K562 (cell line): ENCODE measurements around the gene GNA15. TPM values are rescaled to one million over a fixed set of nuclear protein-coding genes. Genes with fewer than 3 reads are reported as not detected.

Experiments used
- ATAC-seq: fragments of 200-7000 bp; cut with Tn5 transposase; 3 replicates; pipeline ENCODE4 v1.9.1; 2020; ENCODE audit warnings: moderate library complexity
- BruUV-seq: library from RNA; stranded (reverse); fragments of 400-500 nt; replicated peaks from 2 replicates; lab custom pipeline; 2021; lab: Mats Ljungman, UMichigan
- CTCF ChIA-PET: fragments of 300-600 bp; formaldehyde crosslinking; extraction: SDS; loops from one replicate; lab custom pipeline; 2021; ENCODE audit warnings: low intra/inter-chr PET ratio; lab: Yijun Ruan, JAX
- POLR2A ChIA-PET: fragments of 300-600, 350-650 bp; sonication (Branson Sonifier 250); formaldehyde crosslinking; extraction: SDS; loops from one replicate; lab custom pipeline; 2021; ENCODE audit warnings: antibody characterized with exemption, inconsistent platforms; lab: Yijun Ruan, JAX
- DNase-seq, 4 experiments: peaks; one replicate each; pipeline versions ENCODE4 v3.0.0 to v3.0.0-alpha.2; 2011 to 2018; ENCODE audit warnings: low spot score in 3 of 4, mixed read lengths in 3 of 4; ENCODE audit errors: extremely low read depth in 1 of 4
- FAIRE-seq: peaks from 2 replicates; lab custom pipeline; 2011; peaks lifted over from hg19 to GRCh38; lab: Jason Lieb, UNC
- H2AFZ ChIP-seq: 2 replicates; pipeline ENCODE4 v1.6.0; 2011; ENCODE audit warnings: low read depth, low read length, control low read depth, inconsistent platforms
- H3K27ac ChIP-seq: fragments of 200-600 bp; 3 replicates; pipeline ENCODE4 v1.8.0; 2011; ENCODE audit warnings: low read depth, mild to moderate bottlenecking, control low read depth, inconsistent platforms, low read length, moderate library complexity, mixed read lengths; ENCODE audit errors: extremely low read depth
- H3K27me3 ChIP-seq, 2 experiments: fragments of 300-600 bp in 1 of 2; 2 replicates in 1 of 2; 3 replicates in 1 of 2; pipeline versions ENCODE4 v1.6.0 to v1.8.0; 2011; ENCODE audit warnings: inconsistent platforms in 2 of 2, low read length in 2 of 2, mild to moderate bottlenecking in 1 of 2, mixed read lengths in 1 of 2, moderate library complexity in 1 of 2; ENCODE audit not compliant: control insufficient read depth in 2 of 2, insufficient read depth in 2 of 2
- H3K36me3 ChIP-seq: fragments of 300-600 bp; 3 replicates; pipeline ENCODE4 v1.8.0; 2011; ENCODE audit warnings: mild to moderate bottlenecking, low read length, inconsistent platforms; ENCODE audit not compliant: control insufficient read depth, insufficient read depth
- H3K4me1 ChIP-seq, 2 experiments: fragments of 200-600 bp in 1 of 2; replicated peaks in 1 of 2; 2 replicates in 1 of 2; 3 replicates in 1 of 2; pipeline versions ENCODE4 v1.5.1 to v1.8.0; 2011; ENCODE audit warnings: inconsistent platforms in 2 of 2, low read length in 2 of 2, mild to moderate bottlenecking in 1 of 2, mixed read lengths in 1 of 2, moderate library complexity in 1 of 2; ENCODE audit not compliant: control insufficient read depth in 2 of 2, insufficient read depth in 2 of 2
- H3K4me2 ChIP-seq: 2 replicates; pipeline ENCODE4 v1.6.1; 2011; ENCODE audit warnings: low read length, control low read depth, inconsistent platforms, mixed read lengths; ENCODE audit not compliant: insufficient read depth
- H3K4me3 ChIP-seq: fragments of 200-600 bp; sonication (generic), shearing (Covaris generic); 2 replicates; pipeline ENCODE4 v1.5.1; 2016; ENCODE audit warnings: control low read depth, inconsistent platforms
- H3K79me2 ChIP-seq: fragments of 200-600 bp; 3 replicates; pipeline ENCODE4 v1.8.0; 2011; ENCODE audit warnings: low read length, inconsistent platforms; ENCODE audit not compliant: control insufficient read depth, insufficient read depth
- H3K9ac ChIP-seq, 2 experiments: 2 replicates each; pipeline versions ENCODE4 v1.6.0 to v1.6.1; 2011; ENCODE audit warnings: low read depth in 2 of 2, low read length in 2 of 2, control low read depth in 1 of 2, inconsistent platforms in 1 of 2, mild to moderate bottlenecking in 1 of 2, mixed read lengths in 1 of 2; ENCODE audit not compliant: insufficient read depth in 1 of 2
- H3K9me1 ChIP-seq: one replicate; pipeline ENCODE4 v1.6.0; 2011; ENCODE audit warnings: inconsistent platforms, mild to moderate bottlenecking, low read length, moderate library complexity; ENCODE audit not compliant: control insufficient read depth, insufficient read depth
- H3K9me3 ChIP-seq: replicated peaks from 2 replicates; pipeline ENCODE4 v1.5.1; 2011; ENCODE audit warnings: low read depth, low read length, inconsistent platforms; ENCODE audit not compliant: control insufficient read depth, insufficient read depth
- H4K20me1 ChIP-seq: replicated peaks from 2 replicates; pipeline ENCODE4 v1.6.1; 2011; ENCODE audit warnings: low read length, inconsistent platforms, mixed read lengths; ENCODE audit not compliant: control insufficient read depth, insufficient read depth
- ATF1 ChIP-seq, 2 experiments: fragments of 450-650 bp in 1 of 2; IDR thresholded peaks; 2 replicates each; pipeline ENCODE4 v1.6.1; 2016; ENCODE audit warnings: missing compliant biosample characterization in 1 of 2, missing genetic modification characterization in 1 of 2
- TFAP4 ChIP-seq: sonication (generic); formaldehyde crosslinking; IDR thresholded peaks from 2 replicates; pipeline ENCODE4 v1.8.0; 2022; ENCODE audit warnings: missing genetic modification reagents, mild to moderate bottlenecking, moderate library complexity, borderline replicate concordance
- ZBTB40 ChIP-seq, 2 experiments: fragments of 450-650 bp in 1 of 2; sonication (generic) in 1 of 2; formaldehyde crosslinking in 1 of 2; IDR thresholded peaks; 2 replicates each; pipeline versions ENCODE4 v1.7.1 to v1.9.0; 2016 to 2022; ENCODE audit warnings: inconsistent platforms in 1 of 2, mild to moderate bottlenecking in 1 of 2, missing genetic modification reagents in 1 of 2
- whole genome bisulfite sequencing: fragments of 100-300 bp; shearing (Covaris generic); methylation state at CpG from one replicate; pipeline ENCODE4 v1.1.6; 2016; ENCODE audit warnings: low coverage, mixed read lengths; ENCODE audit not compliant: insufficient coverage; ENCODE audit errors: missing lambda C conversion rate; 5-methylcytosine and 5-hydroxymethylcytosine counted together
- in situ Hi-C: fragments of 300-500 bp; cut with MboI; formaldehyde crosslinking; loops from 4 replicates; pipeline ENCODE4 v1.15.0; 2018; ENCODE audit warnings: inconsistent platforms, mixed read lengths
- intact Hi-C: fragments of 100-400 bp; cut with micrococcal nuclease; formaldehyde crosslinking; loops from 2 replicates; pipeline ENCODE4 v1.14.2; 2022
- polyA plus RNA-seq, 8 experiments: library from polyadenylated mRNA; depleted of rRNA in 4 of 8; stranded (reverse) in 5 of 8; unstranded in 3 of 8; fragments of >200 nt; fragmentation: Nextera tagmentation in 2 of 8; fragmentation: Illumina TruSeq in 1 of 8; extraction: Ambion mirVana in 2 of 8; extraction: Trizol in 1 of 8; gene quantifications; 2 replicates each; pipeline versions ENCODE4 v1.2.1 to v1.2.3, GENCODE V29; 2011 to 2014; ENCODE audit warnings: inconsistent platforms in 1 of 8, missing spikeins in 1 of 8
- total RNA-seq, 7 experiments: library from RNA; depleted of rRNA in 6 of 7; stranded (reverse); fragments of >200 nt in 6 of 7; fragmentation: Illumina TruSeq in 2 of 7; extraction: Trizol in 2 of 7; gene quantifications; 2 replicates each; pipeline versions ENCODE4 v1.2.1 to v1.2.3, GENCODE V29; 2011 to 2021; ENCODE audit warnings: low replicate concordance in 1 of 7
- TF ChIP-seq, protein P1 (sequence below): fragments of 450-650 bp; IDR thresholded peaks from 2 replicates; pipeline ENCODE4 v1.6.1; 2016
- TF ChIP-seq, protein P2 (sequence below): sonication (generic); formaldehyde crosslinking; IDR thresholded peaks from 2 replicates; pipeline ENCODE4 v1.9.0; 2022; ENCODE audit warnings: mild to moderate bottlenecking, missing genetic modification reagents

The GNA15 gene
- total and polyA plus RNA-seq, 9 of the 15 experiments (the other 6 are each of a cell fraction or from before 2014, with no cell fraction given): 0.03 to 0.24 (median 0.11) TPM; not detected in 1

- no peaks in the 10 kb centered on the region for H3K27me3 ChIP-seq
- in situ Hi-C loops: no loop called here
- ChIA-PET POLR2A (interaction anchor here (0.6 to 1.0 kb wide), 2 partner anchors 8 to 136 kb away, joined by 3 to 4 read pairs; no protein-coding TSS in a partner anchor), CTCF (no interaction called here)
- peak overlapping the region; percentile 33 to 81; a peak in 3 of 4 replicates for H3K9ac ChIP-seq
- H2AFZ ChIP-seq: no peak overlapping the region
- no peaks in the 10 kb centered on the region for H3K9me1 ChIP-seq
- no peaks in the 10 kb centered on the region for H3K9me3 ChIP-seq
- no peak overlapping the region for H3K4me3 ChIP-seq
- intact Hi-C loops: no loop called here
- DNase-seq (peak; percentile 49 to 72 (median 62)), ATAC-seq (peak; percentile 72), FAIRE-seq (peak; percentile 52)
- peaks cover 14 to 83% of the 10 kb centered on the region in 2 experiments for H3K4me1 ChIP-seq
- H3K27ac ChIP-seq: peak overlapping the region; percentile 63; the same call in 2 of the 3 replicates
- peak overlapping the region; percentile 43 for H3K4me2 ChIP-seq
- H3K79me2 ChIP-seq: peaks cover 65% of the 10 kb centered on the region
- peaks cover 25% of the 10 kb centered on the region; the same call in 1 of the 2 replicates for H4K20me1 ChIP-seq
- H3K36me3 ChIP-seq: peaks cover 74% of the 10 kb centered on the region; the same call in 2 of the 3 replicates
- BruUV-seq: TSS peak; percentile 13
- WGBS: 58% methylated on average over 28 of the region's 40 CpGs
- TF ChIP-seq, protein P1, sequence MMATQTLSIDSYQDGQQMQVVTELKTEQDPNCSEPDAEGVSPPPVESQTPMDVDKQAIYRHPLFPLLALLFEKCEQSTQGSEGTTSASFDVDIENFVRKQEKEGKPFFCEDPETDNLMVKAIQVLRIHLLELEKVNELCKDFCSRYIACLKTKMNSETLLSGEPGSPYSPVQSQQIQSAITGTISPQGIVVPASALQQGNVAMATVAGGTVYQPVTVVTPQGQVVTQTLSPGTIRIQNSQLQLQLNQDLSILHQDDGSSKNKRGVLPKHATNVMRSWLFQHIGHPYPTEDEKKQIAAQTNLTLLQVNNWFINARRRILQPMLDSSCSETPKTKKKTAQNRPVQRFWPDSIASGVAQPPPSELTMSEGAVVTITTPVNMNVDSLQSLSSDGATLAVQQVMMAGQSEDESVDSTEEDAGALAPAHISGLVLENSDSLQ: 0 out of 2 replicates have a peak, but pooled peaks have one; percentile 2
- no peak for TF ChIP-seq ATF1 (CRISPR knock-in tag; IDR thresholded peaks at IDR 0.05)
- TF ChIP-seq ATF1 (tag; IDR thresholded peaks at IDR 0.05): no peak
- peak; percentile 70 for TF ChIP-seq TFAP4 (CRISPR knock-in tag)
- no peak for TF ChIP-seq ZBTB40 (IDR thresholded peaks at IDR 0.05)
- peak; percentile 35; the same call in 1 of the 2 replicates for TF ChIP-seq ZBTB40 (CRISPR knock-in tag; IDR thresholded peaks at IDR 0.05)
- TF ChIP-seq, protein P2, sequence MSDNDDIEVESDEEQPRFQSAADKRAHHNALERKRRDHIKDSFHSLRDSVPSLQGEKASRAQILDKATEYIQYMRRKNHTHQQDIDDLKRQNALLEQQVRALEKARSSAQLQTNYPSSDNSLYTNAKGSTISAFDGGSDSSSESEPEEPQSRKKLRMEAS (CRISPR knock-in tag): 0 out of 2 replicates have a peak, but pooled peaks have one; percentile 11
These were observed 57.6 kb downstream of the GNA15 start for GRCh38 chr19:3193256-3194105.
